H1 (cell line): ENCODE data around the gene NOP9. TPM values are rescaled to one million over a fixed set of nuclear protein-coding genes. Genes with fewer than 3 reads are reported as not detected.

ENCODE experiments used
- CBX8 ChIP-seq: fragments of 300-800, 300-1000 bp; sonication (generic); IDR thresholded peaks from 2 replicates; pipeline ENCODE4 v1.7.1; 2016; ENCODE audit warnings: low read depth, low read length, borderline replicate concordance
- KDM4A ChIP-seq: IDR thresholded peaks from one replicate; pipeline ENCODE4 v1.7.1; 2012; ENCODE audit warnings: low read depth, mild to moderate bottlenecking, moderate library complexity, low read length, inconsistent platforms; ENCODE audit not compliant: severe bottlenecking
- SRF ChIP-seq: IDR thresholded peaks from 2 replicates; pipeline ENCODE4 v1.6.1; 2011; ENCODE audit warnings: mild to moderate bottlenecking, low read depth, low read length, moderate library complexity
- polyA plus RNA-seq, 7 experiments: library from polyadenylated mRNA; depleted of rRNA in 3 of 7; stranded (reverse) in 5 of 7; unstranded in 2 of 7; fragments of >200 nt in 5 of 7; fragments of 200-250 nt in 2 of 7; gene quantifications; 1 replicate in 5 of 7; 2 replicates in 1 of 7; 4 replicates in 1 of 7; pipeline versions ENCODE4 v1.2.1 to v1.2.3, GENCODE V29; 2011 to 2013; ENCODE audit warnings: missing spikeins in 2 of 7, mixed read lengths in 2 of 7
- total RNA-seq: library from RNA; stranded (reverse); fragmentation: NEBNext Ultra II Directional; extraction: Animal tissue kit (Norgen Biotek cat#: 25700); gene quantifications from 2 replicates; pipeline ENCODE4 v1.2.1, GENCODE V29; 2021
- TF ChIP-seq, protein P1 (sequence below): IDR thresholded peaks from 2 replicates; pipeline ENCODE4 v1.6.1; 2012; ENCODE audit warnings: low read length, inconsistent platforms
- TF ChIP-seq, protein P2 (sequence below): fragments of 300-600 bp; sonication (generic); IDR thresholded peaks from 2 replicates; pipeline ENCODE4 v1.7.1; 2012; ENCODE audit warnings: low read length, moderate library complexity, mild to moderate bottlenecking, inconsistent platforms; ENCODE audit not compliant: insufficient replicate concordance

NOP9 gene
- total and polyA plus RNA-seq, 2 of the 8 experiments (the other 6 are each of a cell fraction or from before 2014, with no cell fraction given), result 17.8 to 34.8 TPM

DNA sequence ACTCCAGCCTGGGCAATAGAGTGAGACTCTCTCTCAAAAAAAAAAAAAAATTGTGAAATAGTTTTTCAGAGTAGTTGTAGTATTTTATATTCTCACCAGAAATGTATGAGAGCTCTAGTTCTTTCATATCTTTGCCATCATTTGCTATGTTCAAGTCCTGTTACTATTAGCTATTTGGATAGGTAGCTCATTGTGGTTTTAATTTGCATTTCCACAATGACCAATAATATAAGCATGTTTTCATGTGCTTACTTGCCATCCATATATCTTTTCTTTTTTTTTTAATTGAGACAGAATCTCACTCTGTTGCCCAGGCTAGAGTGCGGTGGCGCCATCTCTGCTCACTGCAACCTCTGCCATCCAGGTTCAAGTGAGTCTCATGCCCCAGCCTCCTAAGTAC lies 48.5 kb downstream of the NOP9 start (continued):
- TF ChIP-seq KDM4A (no peak), SRF (no peak), CBX8 (no peak)
- TF ChIP-seq, protein P1, sequence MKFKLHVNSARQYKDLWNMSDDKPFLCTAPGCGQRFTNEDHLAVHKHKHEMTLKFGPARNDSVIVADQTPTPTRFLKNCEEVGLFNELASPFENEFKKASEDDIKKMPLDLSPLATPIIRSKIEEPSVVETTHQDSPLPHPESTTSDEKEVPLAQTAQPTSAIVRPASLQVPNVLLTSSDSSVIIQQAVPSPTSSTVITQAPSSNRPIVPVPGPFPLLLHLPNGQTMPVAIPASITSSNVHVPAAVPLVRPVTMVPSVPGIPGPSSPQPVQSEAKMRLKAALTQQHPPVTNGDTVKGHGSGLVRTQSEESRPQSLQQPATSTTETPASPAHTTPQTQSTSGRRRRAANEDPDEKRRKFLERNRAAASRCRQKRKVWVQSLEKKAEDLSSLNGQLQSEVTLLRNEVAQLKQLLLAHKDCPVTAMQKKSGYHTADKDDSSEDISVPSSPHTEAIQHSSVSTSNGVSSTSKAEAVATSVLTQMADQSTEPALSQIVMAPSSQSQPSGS, result no peak
- TF ChIP-seq, protein P2, sequence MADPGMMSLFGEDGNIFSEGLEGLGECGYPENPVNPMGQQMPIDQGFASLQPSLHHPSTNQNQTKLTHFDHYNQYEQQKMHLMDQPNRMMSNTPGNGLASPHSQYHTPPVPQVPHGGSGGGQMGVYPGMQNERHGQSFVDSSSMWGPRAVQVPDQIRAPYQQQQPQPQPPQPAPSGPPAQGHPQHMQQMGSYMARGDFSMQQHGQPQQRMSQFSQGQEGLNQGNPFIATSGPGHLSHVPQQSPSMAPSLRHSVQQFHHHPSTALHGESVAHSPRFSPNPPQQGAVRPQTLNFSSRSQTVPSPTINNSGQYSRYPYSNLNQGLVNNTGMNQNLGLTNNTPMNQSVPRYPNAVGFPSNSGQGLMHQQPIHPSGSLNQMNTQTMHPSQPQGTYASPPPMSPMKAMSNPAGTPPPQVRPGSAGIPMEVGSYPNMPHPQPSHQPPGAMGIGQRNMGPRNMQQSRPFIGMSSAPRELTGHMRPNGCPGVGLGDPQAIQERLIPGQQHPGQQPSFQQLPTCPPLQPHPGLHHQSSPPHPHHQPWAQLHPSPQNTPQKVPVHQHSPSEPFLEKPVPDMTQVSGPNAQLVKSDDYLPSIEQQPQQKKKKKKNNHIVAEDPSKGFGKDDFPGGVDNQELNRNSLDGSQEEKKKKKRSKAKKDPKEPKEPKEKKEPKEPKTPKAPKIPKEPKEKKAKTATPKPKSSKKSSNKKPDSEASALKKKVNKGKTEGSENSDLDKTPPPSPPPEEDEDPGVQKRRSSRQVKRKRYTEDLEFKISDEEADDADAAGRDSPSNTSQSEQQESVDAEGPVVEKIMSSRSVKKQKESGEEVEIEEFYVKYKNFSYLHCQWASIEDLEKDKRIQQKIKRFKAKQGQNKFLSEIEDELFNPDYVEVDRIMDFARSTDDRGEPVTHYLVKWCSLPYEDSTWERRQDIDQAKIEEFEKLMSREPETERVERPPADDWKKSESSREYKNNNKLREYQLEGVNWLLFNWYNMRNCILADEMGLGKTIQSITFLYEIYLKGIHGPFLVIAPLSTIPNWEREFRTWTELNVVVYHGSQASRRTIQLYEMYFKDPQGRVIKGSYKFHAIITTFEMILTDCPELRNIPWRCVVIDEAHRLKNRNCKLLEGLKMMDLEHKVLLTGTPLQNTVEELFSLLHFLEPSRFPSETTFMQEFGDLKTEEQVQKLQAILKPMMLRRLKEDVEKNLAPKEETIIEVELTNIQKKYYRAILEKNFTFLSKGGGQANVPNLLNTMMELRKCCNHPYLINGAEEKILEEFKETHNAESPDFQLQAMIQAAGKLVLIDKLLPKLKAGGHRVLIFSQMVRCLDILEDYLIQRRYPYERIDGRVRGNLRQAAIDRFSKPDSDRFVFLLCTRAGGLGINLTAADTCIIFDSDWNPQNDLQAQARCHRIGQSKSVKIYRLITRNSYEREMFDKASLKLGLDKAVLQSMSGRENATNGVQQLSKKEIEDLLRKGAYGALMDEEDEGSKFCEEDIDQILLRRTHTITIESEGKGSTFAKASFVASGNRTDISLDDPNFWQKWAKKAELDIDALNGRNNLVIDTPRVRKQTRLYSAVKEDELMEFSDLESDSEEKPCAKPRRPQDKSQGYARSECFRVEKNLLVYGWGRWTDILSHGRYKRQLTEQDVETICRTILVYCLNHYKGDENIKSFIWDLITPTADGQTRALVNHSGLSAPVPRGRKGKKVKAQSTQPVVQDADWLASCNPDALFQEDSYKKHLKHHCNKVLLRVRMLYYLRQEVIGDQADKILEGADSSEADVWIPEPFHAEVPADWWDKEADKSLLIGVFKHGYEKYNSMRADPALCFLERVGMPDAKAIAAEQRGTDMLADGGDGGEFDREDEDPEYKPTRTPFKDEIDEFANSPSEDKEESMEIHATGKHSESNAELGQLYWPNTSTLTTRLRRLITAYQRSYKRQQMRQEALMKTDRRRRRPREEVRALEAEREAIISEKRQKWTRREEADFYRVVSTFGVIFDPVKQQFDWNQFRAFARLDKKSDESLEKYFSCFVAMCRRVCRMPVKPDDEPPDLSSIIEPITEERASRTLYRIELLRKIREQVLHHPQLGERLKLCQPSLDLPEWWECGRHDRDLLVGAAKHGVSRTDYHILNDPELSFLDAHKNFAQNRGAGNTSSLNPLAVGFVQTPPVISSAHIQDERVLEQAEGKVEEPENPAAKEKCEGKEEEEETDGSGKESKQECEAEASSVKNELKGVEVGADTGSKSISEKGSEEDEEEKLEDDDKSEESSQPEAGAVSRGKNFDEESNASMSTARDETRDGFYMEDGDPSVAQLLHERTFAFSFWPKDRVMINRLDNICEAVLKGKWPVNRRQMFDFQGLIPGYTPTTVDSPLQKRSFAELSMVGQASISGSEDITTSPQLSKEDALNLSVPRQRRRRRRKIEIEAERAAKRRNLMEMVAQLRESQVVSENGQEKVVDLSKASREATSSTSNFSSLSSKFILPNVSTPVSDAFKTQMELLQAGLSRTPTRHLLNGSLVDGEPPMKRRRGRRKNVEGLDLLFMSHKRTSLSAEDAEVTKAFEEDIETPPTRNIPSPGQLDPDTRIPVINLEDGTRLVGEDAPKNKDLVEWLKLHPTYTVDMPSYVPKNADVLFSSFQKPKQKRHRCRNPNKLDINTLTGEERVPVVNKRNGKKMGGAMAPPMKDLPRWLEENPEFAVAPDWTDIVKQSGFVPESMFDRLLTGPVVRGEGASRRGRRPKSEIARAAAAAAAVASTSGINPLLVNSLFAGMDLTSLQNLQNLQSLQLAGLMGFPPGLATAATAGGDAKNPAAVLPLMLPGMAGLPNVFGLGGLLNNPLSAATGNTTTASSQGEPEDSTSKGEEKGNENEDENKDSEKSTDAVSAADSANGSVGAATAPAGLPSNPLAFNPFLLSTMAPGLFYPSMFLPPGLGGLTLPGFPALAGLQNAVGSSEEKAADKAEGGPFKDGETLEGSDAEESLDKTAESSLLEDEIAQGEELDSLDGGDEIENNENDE, result no peak
